Measurements from ENCODE around the gene NT5C2. TPM values are rescaled to one million over a fixed set of nuclear protein-coding genes. Genes with fewer than 3 reads are reported as not detected.

Gene NT5C2
- total RNA-seq, 1 experiment from 2014 or later: 76.1 TPM

DNA sequence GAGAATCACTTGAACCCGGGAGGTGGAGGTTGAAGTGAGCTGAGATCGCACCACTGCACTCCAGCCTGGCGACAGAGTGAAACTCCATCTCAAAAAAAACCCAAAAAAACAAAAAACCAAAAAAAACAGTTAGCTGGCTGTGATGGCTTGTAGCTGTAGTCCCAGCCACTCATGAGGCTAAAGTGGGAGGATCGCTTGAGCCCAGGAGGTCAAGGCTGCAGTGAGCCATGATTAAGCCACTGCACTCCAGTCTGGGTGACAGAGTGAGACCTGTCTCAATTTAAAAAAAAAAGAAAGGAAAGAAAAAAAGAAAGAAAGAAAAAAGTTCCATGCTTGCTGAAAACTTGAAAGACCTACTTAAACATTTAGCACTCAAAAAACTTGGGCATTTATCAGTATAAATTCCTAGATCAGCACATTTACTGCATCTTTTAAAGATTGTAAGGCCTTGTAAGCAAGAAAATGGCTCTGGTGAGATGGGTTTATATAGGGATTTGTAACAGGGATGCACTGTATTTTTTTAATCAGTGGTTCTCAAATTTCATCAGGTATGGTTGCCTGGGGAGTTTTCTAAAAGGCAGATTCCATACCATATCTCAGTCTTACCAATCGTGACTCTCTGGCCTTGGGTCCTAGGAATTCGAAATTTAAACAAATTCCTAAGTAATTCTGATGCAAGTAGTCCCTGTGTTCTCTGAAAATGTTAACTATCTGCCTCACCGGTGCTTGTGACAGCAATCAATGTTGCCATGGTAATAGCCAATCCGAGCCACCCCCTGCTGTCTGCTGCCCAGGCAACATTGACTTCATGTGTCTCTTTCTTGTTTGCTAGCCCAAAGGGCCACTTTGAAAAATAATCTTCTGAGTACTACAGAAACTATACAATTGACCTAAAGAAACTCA, 11.5 kb upstream of the NT5C2 start:
- H3K27ac Mint-ChIP-seq: peak overlapping the region; percentile 97
- DNase-seq (ENCODE audit: low spot score) (peak; percentile 89), ATAC-seq (peak; percentile 87)
- H3K9me3 Mint-ChIP-seq: peaks cover 18% of the 10 kb centered on the region
- H3K27me3 Mint-ChIP-seq (ENCODE audit: low read depth): no peaks in the 10 kb centered on the region; the same call in 1 of the 2 replicates
- H3K4me1 Mint-ChIP-seq: peaks cover 56% of the 10 kb centered on the region
- ChIA-PET POLR2A (interaction anchor here (0.6 kb wide), 1 partner anchor 25 kb away, joined by 4 read pairs; no protein-coding TSS in a partner anchor), CTCF (interaction anchor here (0.7 to 1.5 kb wide), 2 partner anchors 26 to 40 kb away, joined by 3 to 4 read pairs; no protein-coding TSS in a partner anchor)
- no peak for TF ChIP-seq NFYB (CRISPR knock-in tag; conservative IDR thresholded peaks at IDR 0.05; ENCODE audit: low read depth)
- TF ChIP-seq GABPB1 (CRISPR knock-in tag; IDR thresholded peaks at IDR 0.05): peak; percentile 55
- peak; percentile 48; the same call in 1 of the 2 replicates for TF ChIP-seq TEAD1 (CRISPR knock-in tag; IDR thresholded peaks at IDR 0.05)
- no peak for TF ChIP-seq CREM (CRISPR knock-in tag; IDR thresholded peaks at IDR 0.05)
- peaks cover 21% of the 10 kb centered on the region for H3K36me3 Mint-ChIP-seq
- H3K4me3 Mint-ChIP-seq: peak overlapping the region; percentile 51

GRCh38 chr10:103203466-103203865, 10.4 kb upstream of the NT5C2 start:
- TF ChIP-seq, protein P1, sequence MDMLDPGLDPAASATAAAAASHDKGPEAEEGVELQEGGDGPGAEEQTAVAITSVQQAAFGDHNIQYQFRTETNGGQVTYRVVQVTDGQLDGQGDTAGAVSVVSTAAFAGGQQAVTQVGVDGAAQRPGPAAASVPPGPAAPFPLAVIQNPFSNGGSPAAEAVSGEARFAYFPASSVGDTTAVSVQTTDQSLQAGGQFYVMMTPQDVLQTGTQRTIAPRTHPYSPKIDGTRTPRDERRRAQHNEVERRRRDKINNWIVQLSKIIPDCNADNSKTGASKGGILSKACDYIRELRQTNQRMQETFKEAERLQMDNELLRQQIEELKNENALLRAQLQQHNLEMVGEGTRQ (CRISPR knock-in tag; IDR thresholded peaks at IDR 0.05): no peak
- TF ChIP-seq ETV6 (CRISPR knock-in tag; IDR thresholded peaks at IDR 0.05) (no peak), AR (CRISPR knock-in tag; IDR thresholded peaks at IDR 0.05) (no peak), MLX (CRISPR knock-in tag; IDR thresholded peaks at IDR 0.05) (no peak), JAZF1 (CRISPR knock-in tag; IDR thresholded peaks at IDR 0.05) (no peak), CREM (CRISPR knock-in tag; IDR thresholded peaks at IDR 0.05) (no peak), PREB (CRISPR knock-in tag; IDR thresholded peaks at IDR 0.05; ENCODE audit: borderline replicate concordance) (no peak), JUN (CRISPR knock-in tag; IDR thresholded peaks at IDR 0.05) (no peak), ZNF121 (CRISPR knock-in tag; IDR thresholded peaks at IDR 0.05) (no peak; the same call in 1 of the 2 replicates), ZBTB21 (CRISPR knock-in tag; IDR thresholded peaks at IDR 0.05; ENCODE audit: borderline replicate concordance) (no peak), ZNF396 (CRISPR knock-in tag; IDR thresholded peaks at IDR 0.05; ENCODE audit: borderline replicate concordance) (no peak), EMX1 (CRISPR knock-in tag; IDR thresholded peaks at IDR 0.05) (no peak), NR2C2 (CRISPR knock-in tag; IDR thresholded peaks at IDR 0.05) (no peak), HMGA2 (CRISPR knock-in tag; IDR thresholded peaks at IDR 0.05) (no peak), SMAD3 (CRISPR knock-in tag; IDR thresholded peaks at IDR 0.05; ENCODE audit: borderline replicate concordance) (no peak)
- TF ChIP-seq, protein P2, sequence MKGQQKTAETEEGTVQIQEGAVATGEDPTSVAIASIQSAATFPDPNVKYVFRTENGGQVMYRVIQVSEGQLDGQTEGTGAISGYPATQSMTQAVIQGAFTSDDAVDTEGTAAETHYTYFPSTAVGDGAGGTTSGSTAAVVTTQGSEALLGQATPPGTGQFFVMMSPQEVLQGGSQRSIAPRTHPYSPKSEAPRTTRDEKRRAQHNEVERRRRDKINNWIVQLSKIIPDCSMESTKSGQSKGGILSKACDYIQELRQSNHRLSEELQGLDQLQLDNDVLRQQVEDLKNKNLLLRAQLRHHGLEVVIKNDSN (CRISPR knock-in tag; IDR thresholded peaks at IDR 0.05): no peak
- TF ChIP-seq, protein P3, sequence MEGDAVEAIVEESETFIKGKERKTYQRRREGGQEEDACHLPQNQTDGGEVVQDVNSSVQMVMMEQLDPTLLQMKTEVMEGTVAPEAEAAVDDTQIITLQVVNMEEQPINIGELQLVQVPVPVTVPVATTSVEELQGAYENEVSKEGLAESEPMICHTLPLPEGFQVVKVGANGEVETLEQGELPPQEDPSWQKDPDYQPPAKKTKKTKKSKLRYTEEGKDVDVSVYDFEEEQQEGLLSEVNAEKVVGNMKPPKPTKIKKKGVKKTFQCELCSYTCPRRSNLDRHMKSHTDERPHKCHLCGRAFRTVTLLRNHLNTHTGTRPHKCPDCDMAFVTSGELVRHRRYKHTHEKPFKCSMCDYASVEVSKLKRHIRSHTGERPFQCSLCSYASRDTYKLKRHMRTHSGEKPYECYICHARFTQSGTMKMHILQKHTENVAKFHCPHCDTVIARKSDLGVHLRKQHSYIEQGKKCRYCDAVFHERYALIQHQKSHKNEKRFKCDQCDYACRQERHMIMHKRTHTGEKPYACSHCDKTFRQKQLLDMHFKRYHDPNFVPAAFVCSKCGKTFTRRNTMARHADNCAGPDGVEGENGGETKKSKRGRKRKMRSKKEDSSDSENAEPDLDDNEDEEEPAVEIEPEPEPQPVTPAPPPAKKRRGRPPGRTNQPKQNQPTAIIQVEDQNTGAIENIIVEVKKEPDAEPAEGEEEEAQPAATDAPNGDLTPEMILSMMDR (IDR thresholded peaks at IDR 0.05): no peak
- TF ChIP-seq, protein P4, sequence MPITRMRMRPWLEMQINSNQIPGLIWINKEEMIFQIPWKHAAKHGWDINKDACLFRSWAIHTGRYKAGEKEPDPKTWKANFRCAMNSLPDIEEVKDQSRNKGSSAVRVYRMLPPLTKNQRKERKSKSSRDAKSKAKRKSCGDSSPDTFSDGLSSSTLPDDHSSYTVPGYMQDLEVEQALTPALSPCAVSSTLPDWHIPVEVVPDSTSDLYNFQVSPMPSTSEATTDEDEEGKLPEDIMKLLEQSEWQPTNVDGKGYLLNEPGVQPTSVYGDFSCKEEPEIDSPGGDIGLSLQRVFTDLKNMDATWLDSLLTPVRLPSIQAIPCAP (CRISPR knock-in tag; IDR thresholded peaks at IDR 0.05): no peak
- TF ChIP-seq, protein P5, sequence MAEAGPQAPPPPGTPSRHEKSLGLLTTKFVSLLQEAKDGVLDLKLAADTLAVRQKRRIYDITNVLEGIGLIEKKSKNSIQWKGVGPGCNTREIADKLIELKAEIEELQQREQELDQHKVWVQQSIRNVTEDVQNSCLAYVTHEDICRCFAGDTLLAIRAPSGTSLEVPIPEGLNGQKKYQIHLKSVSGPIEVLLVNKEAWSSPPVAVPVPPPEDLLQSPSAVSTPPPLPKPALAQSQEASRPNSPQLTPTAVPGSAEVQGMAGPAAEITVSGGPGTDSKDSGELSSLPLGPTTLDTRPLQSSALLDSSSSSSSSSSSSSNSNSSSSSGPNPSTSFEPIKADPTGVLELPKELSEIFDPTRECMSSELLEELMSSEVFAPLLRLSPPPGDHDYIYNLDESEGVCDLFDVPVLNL (CRISPR knock-in tag; IDR thresholded peaks at IDR 0.05; ENCODE audit: borderline replicate concordance, low read depth): no peak
- Mint-ChIP-seq H3K9me3 (peaks cover 21% of the 10 kb centered on the region), H3K36me3 (peaks cover 21% of the 10 kb centered on the region), H3K27me3 (ENCODE audit: low read depth) (no peaks in the 10 kb centered on the region; the same call in 1 of the 2 replicates), H3K27ac (peak overlapping the region; percentile 60), H3K4me1 (peaks cover 59% of the 10 kb centered on the region), H3K4me3 (no peak overlapping the region)
- POLR2A ChIA-PET: no interaction called here
- no peak for DNase-seq (ENCODE audit: low spot score)
- CTCF ChIA-PET: interaction anchor here (1.5 kb wide), 1 partner anchor 41 kb away, joined by 4 read pairs; no protein-coding TSS in a partner anchor
- no peak for ATAC-seq
